ENCODE data around the gene COL20A1.

- TF ChIP-seq, protein P1, sequence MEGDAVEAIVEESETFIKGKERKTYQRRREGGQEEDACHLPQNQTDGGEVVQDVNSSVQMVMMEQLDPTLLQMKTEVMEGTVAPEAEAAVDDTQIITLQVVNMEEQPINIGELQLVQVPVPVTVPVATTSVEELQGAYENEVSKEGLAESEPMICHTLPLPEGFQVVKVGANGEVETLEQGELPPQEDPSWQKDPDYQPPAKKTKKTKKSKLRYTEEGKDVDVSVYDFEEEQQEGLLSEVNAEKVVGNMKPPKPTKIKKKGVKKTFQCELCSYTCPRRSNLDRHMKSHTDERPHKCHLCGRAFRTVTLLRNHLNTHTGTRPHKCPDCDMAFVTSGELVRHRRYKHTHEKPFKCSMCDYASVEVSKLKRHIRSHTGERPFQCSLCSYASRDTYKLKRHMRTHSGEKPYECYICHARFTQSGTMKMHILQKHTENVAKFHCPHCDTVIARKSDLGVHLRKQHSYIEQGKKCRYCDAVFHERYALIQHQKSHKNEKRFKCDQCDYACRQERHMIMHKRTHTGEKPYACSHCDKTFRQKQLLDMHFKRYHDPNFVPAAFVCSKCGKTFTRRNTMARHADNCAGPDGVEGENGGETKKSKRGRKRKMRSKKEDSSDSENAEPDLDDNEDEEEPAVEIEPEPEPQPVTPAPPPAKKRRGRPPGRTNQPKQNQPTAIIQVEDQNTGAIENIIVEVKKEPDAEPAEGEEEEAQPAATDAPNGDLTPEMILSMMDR (IDR thresholded peaks at IDR 0.05 in 8 of 11, conservative IDR thresholded peaks at IDR 0.05 in 3 of 11): no peak
- no peak for TF ChIP-seq POLR2AphosphoS5 (IDR thresholded peaks at IDR 0.05)
Observed at GRCh38 chr20:63337786-63338420, 44.9 kb downstream of the COL20A1 start.

All from spleen (tissue), 7 donors.